H1 (cell line): ENCODE results near the gene PASK. TPM values are rescaled to one million over a fixed set of nuclear protein-coding genes. Genes with fewer than 3 reads are reported as not detected.

ENCODE experiments used
- CTCF ChIA-PET: fragments of 300-600 bp; sonication (Branson Sonifier 250); formaldehyde crosslinking; loops from one replicate; lab custom pipeline; 2021; ENCODE audit not compliant: partially characterized antibody; lab: Charles Lee
- POLR2A ChIA-PET: fragments of 300-600 bp; sonication (Branson Sonifier 250); formaldehyde crosslinking; loops from one replicate; lab custom pipeline; 2021; ENCODE audit warnings: inconsistent platforms; ENCODE audit not compliant: partially characterized antibody; lab: Charles Lee
- DNase-seq, 2 experiments: peaks; one replicate each; pipeline versions ENCODE4 v3.0.0 to v3.0.0-alpha.2; 2010 to 2022; ENCODE audit warnings: low spot score in 2 of 2, low read depth in 1 of 2, mixed read lengths in 1 of 2
- FAIRE-seq: peaks from 2 replicates; lab custom pipeline; 2011; peaks lifted over from hg19 to GRCh38; lab: Jason Lieb, UNC
- H2AFZ ChIP-seq: 2 replicates; pipeline ENCODE4 v1.8.1; 2012; ENCODE audit warnings: low read length, inconsistent platforms
- H2AK5ac ChIP-seq: 2 replicates; pipeline ENCODE4 v1.6.1; 2013; ENCODE audit warnings: low read depth, low read length
- H2BK120ac ChIP-seq: replicated peaks from 2 replicates; pipeline ENCODE3; 2013; ENCODE audit warnings: low read depth, low read length, inconsistent platforms
- H2BK12ac ChIP-seq: 2 replicates; pipeline ENCODE4 v1.6.1; 2013; ENCODE audit warnings: low read depth, low read length
- H2BK15ac ChIP-seq: 2 replicates; pipeline ENCODE4 v1.6.1; 2013; ENCODE audit warnings: low read length
- H2BK20ac ChIP-seq: 2 replicates; pipeline ENCODE4 v1.6.1; 2013; ENCODE audit warnings: low read length
- H2BK5ac ChIP-seq: 2 replicates; pipeline ENCODE4 v1.6.1; 2013; ENCODE audit warnings: low read depth, low read length
- H3K14ac ChIP-seq: 2 replicates; pipeline ENCODE4 v1.6.1; 2013; ENCODE audit warnings: inconsistent platforms; ENCODE audit not compliant: insufficient read length
- H3K18ac ChIP-seq: 2 replicates; pipeline ENCODE4 v1.6.1; 2013; ENCODE audit warnings: low read length; ENCODE audit errors: extremely low read depth
- H3K23ac ChIP-seq: 2 replicates; pipeline ENCODE4 v1.6.1; 2013; ENCODE audit warnings: inconsistent platforms; ENCODE audit not compliant: insufficient read length
- H3K23me2 ChIP-seq: 2 replicates; pipeline ENCODE4 v1.6.1; 2013; ENCODE audit warnings: low read depth, low read length
- H3K27ac ChIP-seq: 2 replicates; pipeline ENCODE4 v1.6.1; 2011; ENCODE audit warnings: low read depth, low read length, inconsistent platforms
- H3K27me3 ChIP-seq, 4 experiments: replicated peaks in 1 of 4; 1 replicate in 1 of 4; 2 replicates in 3 of 4; pipeline versions ENCODE4 v1.6.1 to v1.8.1; 2011 to 2013; ENCODE audit warnings: low read length in 3 of 4, mild to moderate bottlenecking in 3 of 4, inconsistent platforms in 2 of 4, mixed read lengths in 2 of 4, moderate library complexity in 1 of 4; ENCODE audit not compliant: control insufficient read depth in 3 of 4, insufficient read depth in 3 of 4; ENCODE audit errors: extremely low read depth in 1 of 4
- H3K36me3 ChIP-seq, 4 experiments: 2 replicates each; pipeline versions ENCODE4 v1.6.1 to v1.8.1; 2011 to 2013; ENCODE audit warnings: mild to moderate bottlenecking in 4 of 4, low read length in 3 of 4, moderate library complexity in 2 of 4, control low read depth in 1 of 4, inconsistent platforms in 1 of 4; ENCODE audit not compliant: insufficient read depth in 4 of 4, control insufficient read depth in 2 of 4
- H3K4ac ChIP-seq: replicated peaks from 2 replicates; pipeline ENCODE3; 2013; ENCODE audit warnings: low read length, low read depth, mixed read lengths, inconsistent platforms; ENCODE audit not compliant: insufficient read length
- H3K4me1 ChIP-seq, 4 experiments: replicated peaks in 1 of 4; 1 replicate in 1 of 4; 2 replicates in 3 of 4; pipeline versions ENCODE4 v1.6.1 to v1.8.1; 2011 to 2013; ENCODE audit warnings: low read length in 3 of 4, inconsistent platforms in 2 of 4, mixed read lengths in 1 of 4; ENCODE audit not compliant: insufficient read depth in 4 of 4, control insufficient read depth in 3 of 4
- H3K4me2 ChIP-seq, 2 experiments: 2 replicates each; pipeline versions ENCODE4 v1.6.1 to v1.8.1; 2011 to 2013; ENCODE audit warnings: low read depth in 2 of 2, low read length in 2 of 2, control low read depth in 1 of 2, inconsistent platforms in 1 of 2, mild to moderate bottlenecking in 1 of 2; ENCODE audit not compliant: insufficient read depth in 1 of 2
- H3K4me3 ChIP-seq, 4 experiments: fragments of 200-600, 300-600 bp in 1 of 4; sonication (generic), shearing (Covaris generic), sonication (Bioruptor Twin) in 1 of 4; 2 replicates each; pipeline versions ENCODE4 v1.5.1 to v1.8.1; 2011 to 2016; ENCODE audit warnings: low read length in 4 of 4, low read depth in 3 of 4, control low read depth in 2 of 4, inconsistent platforms in 2 of 4, mild to moderate bottlenecking in 2 of 4, mixed read lengths in 1 of 4, moderate library complexity in 1 of 4; ENCODE audit not compliant: insufficient read depth in 2 of 4; ENCODE audit errors: extremely low read depth in 1 of 4
- H3K56ac ChIP-seq: replicated peaks from 2 replicates; pipeline ENCODE3; 2013; ENCODE audit warnings: low read depth, mild to moderate bottlenecking, mixed read lengths, low read length, inconsistent platforms; ENCODE audit not compliant: insufficient read length
- H3K79me1 ChIP-seq: 2 replicates; pipeline ENCODE4 v1.6.1; 2013; ENCODE audit warnings: low read depth, low read length, control low read depth
- H3K79me2 ChIP-seq, 2 experiments: 2 replicates each; pipeline versions ENCODE4 v1.6.1 to v1.8.1; 2012 to 2013; ENCODE audit warnings: low read length in 2 of 2, mild to moderate bottlenecking in 2 of 2, inconsistent platforms in 1 of 2; ENCODE audit not compliant: insufficient read depth in 2 of 2, control insufficient read depth in 1 of 2
- H3K9ac ChIP-seq, 4 experiments: replicated peaks in 1 of 4; 1 replicate in 1 of 4; 2 replicates in 3 of 4; pipeline versions ENCODE4 v1.6.1 to v1.8.1; 2011 to 2013; ENCODE audit warnings: low read depth in 3 of 4, low read length in 3 of 4, control low read depth in 2 of 4, mild to moderate bottlenecking in 2 of 4, moderate library complexity in 2 of 4, inconsistent platforms in 1 of 4; ENCODE audit errors: extremely low read depth in 1 of 4
- H3K9me3 ChIP-seq, 2 experiments: 2 replicates each; pipeline versions ENCODE4 v1.6.1 to v1.8.1; 2012 to 2013; ENCODE audit warnings: mild to moderate bottlenecking in 2 of 2, moderate library complexity in 2 of 2, control low read depth in 1 of 2, inconsistent platforms in 1 of 2, low read depth in 1 of 2, low read length in 1 of 2, mixed read lengths in 1 of 2; ENCODE audit not compliant: insufficient read depth in 2 of 2
- H4K20me1 ChIP-seq, 2 experiments: replicated peaks in 1 of 2; 2 replicates each; pipeline versions ENCODE3 to v1.8.1; 2011 to 2013; ENCODE audit warnings: inconsistent platforms in 2 of 2, low read length in 2 of 2, mild to moderate bottlenecking in 1 of 2; ENCODE audit not compliant: insufficient read depth in 2 of 2, control insufficient read depth in 1 of 2
- H4K5ac ChIP-seq: 2 replicates; pipeline ENCODE4 v1.6.1; 2013; ENCODE audit warnings: low read length, low read depth, mixed read lengths, inconsistent platforms; ENCODE audit not compliant: insufficient read length
- H4K8ac ChIP-seq: 2 replicates; pipeline ENCODE4 v1.8.0; 2013; ENCODE audit warnings: mild to moderate bottlenecking, moderate library complexity, low read length, inconsistent platforms; ENCODE audit not compliant: insufficient read depth; ENCODE audit errors: extremely low read depth
- H4K91ac ChIP-seq: replicated peaks from 2 replicates; pipeline ENCODE3; 2013; ENCODE audit warnings: low read length, mixed read lengths, inconsistent platforms; ENCODE audit not compliant: insufficient read length
- POU5F1 ChIP-seq: IDR thresholded peaks from 2 replicates; pipeline ENCODE4 v1.6.1; 2011; ENCODE audit warnings: low read depth, mild to moderate bottlenecking, low read length, moderate library complexity
- ZNF274 ChIP-seq: IDR thresholded peaks from 2 replicates; pipeline ENCODE4 v1.7.0; 2012; ENCODE audit warnings: low read length, borderline replicate concordance; ENCODE audit errors: extremely low read depth
- WGBS, 2 experiments: shearing (Covaris generic) in 1 of 2; methylation state at CpG; one replicate each; pipeline versions ENCODE4 v1.1.6 to v1.1.7; 2013 to 2015; ENCODE audit warnings: low lambda C conversion rate in 2 of 2, mixed read lengths in 2 of 2, inconsistent platforms in 1 of 2, low coverage in 1 of 2, missing lambda C conversion rate in 1 of 2; ENCODE audit not compliant: insufficient replicate concordance in 2 of 2, insufficient coverage in 1 of 2, insufficient read length in 1 of 2; ENCODE audit errors: extremely low coverage in 1 of 2, missing lambda C conversion rate in 1 of 2; 5-methylcytosine and 5-hydroxymethylcytosine counted together
- polyA plus RNA-seq, 7 experiments: library from polyadenylated mRNA; depleted of rRNA in 3 of 7; stranded (reverse) in 5 of 7; unstranded in 2 of 7; fragments of >200 nt in 5 of 7; fragments of 200-250 nt in 2 of 7; gene quantifications; 1 replicate in 5 of 7; 2 replicates in 1 of 7; 4 replicates in 1 of 7; pipeline versions ENCODE4 v1.2.1 to v1.2.3, GENCODE V29; 2011 to 2013; ENCODE audit warnings: missing spikeins in 2 of 7, mixed read lengths in 2 of 7
- total RNA-seq: library from RNA; stranded (reverse); fragmentation: NEBNext Ultra II Directional; extraction: Animal tissue kit (Norgen Biotek cat#: 25700); gene quantifications from 2 replicates; pipeline ENCODE4 v1.2.1, GENCODE V29; 2021

PASK gene
- total and polyA plus RNA-seq, 2 of the 8 experiments (the other 6 are each of a cell fraction or from before 2014, with no cell fraction given): 20.5 to 66.1 TPM

GRCh38 chr2:241125626-241126025, 23.6 kb downstream of the PASK start:
- TF ChIP-seq ZNF274 (no peak), POU5F1 (no peak)
- Histone ChIP-seq H3K23ac (no peak overlapping the region), H2BK5ac (no peak overlapping the region), H3K14ac (no peak overlapping the region), H3K79me1 (no peaks in the 10 kb centered on the region), H4K91ac (no peak overlapping the region), H3K4ac (no peak overlapping the region), H3K79me2 (no peaks in the 10 kb centered on the region), H2AK5ac (no peak overlapping the region), H3K23me2 (no peaks in the 10 kb centered on the region), H3K9me3 (no peaks in the 10 kb centered on the region), H3K18ac (no peak overlapping the region), H2BK12ac (no peak overlapping the region), H2BK15ac (no peak overlapping the region), H3K27ac (no peak overlapping the region), H3K27me3 (no peaks in the 10 kb centered on the region), H2AFZ (no peak overlapping the region), H3K4me1 (no peaks in the 10 kb centered on the region), H4K5ac (no peak overlapping the region), H3K4me2 (no peak overlapping the region), H3K36me3 (peaks cover 6 to 20% (median 16%) of the 10 kb centered on the region in 4 experiments; a peak in 7 of 8 replicates), H3K56ac (no peak overlapping the region), H4K20me1 (peaks cover 0 to 2% of the 10 kb centered on the region in 2 experiments), H3K4me3 (no peak overlapping the region), H2BK120ac (no peak overlapping the region), H4K8ac (no peak overlapping the region; the same call in 1 of the 2 replicates), H2BK20ac (no peak overlapping the region), H3K9ac (no peak overlapping the region)
- ChIA-PET CTCF (interaction anchor here (0.6 to 1.3 kb wide), 3 partner anchors 11 to 15 kb away, joined by 3 to 5 read pairs (median 3); no protein-coding TSS in a partner anchor), POLR2A (interaction anchor here (0.8 to 1.6 kb wide), 2 partner anchors 15 to 24 kb away, joined by 3 to 5 read pairs; partner anchors contain the start of gene PASK)
- WGBS, 2 experiments: 93% methylated on average over 13 of the region's 13 CpGs; no CpG with 5 or more reads in 1 of the 2 experiments
- FAIRE-seq (no peak), DNase-seq (no peak)
